IMR-90 (cell line): ENCODE data around the gene SPHK1. TPM values are rescaled to one million over a fixed set of nuclear protein-coding genes. Genes with fewer than 3 reads are reported as not detected.

ENCODE experiments used
- ATAC-seq: fragments of 200-7000 bp; cut with Tn5 transposase; 2 replicates; pipeline ENCODE4 v1.9.1; 2020; ENCODE audit warnings: low read depth, mild to moderate bottlenecking, moderate library complexity
- BruUV-seq: library from RNA; stranded (reverse); fragments of 400-500 nt; replicated peaks from 2 replicates; lab custom pipeline; 2021; lab: Mats Ljungman, UMichigan
- CTCF ChIA-PET: fragments of 300-600 bp; formaldehyde crosslinking; extraction: SDS; loops from one replicate; lab custom pipeline; 2021; ENCODE audit warnings: antibody characterized with exemption; lab: Yijun Ruan, JAX
- POLR2A ChIA-PET: fragments of 300-600 bp; sonication (Branson Sonifier 250); formaldehyde crosslinking; loops from one replicate; lab custom pipeline; 2022; ENCODE audit warnings: antibody characterized with exemption; ENCODE audit not compliant: unreplicated experiment; lab: Charles Lee
- DNase-seq: peaks from one replicate; pipeline ENCODE4 v3.0.0; 2013
- H2AFZ ChIP-seq: replicated peaks from 2 replicates; pipeline ENCODE3; 2013; ENCODE audit warnings: low read length, mild to moderate bottlenecking; ENCODE audit not compliant: poor library complexity
- H2AK5ac ChIP-seq: 2 replicates; pipeline ENCODE4 v1.6.1; 2013; ENCODE audit warnings: low read depth, low read length, inconsistent platforms
- H2AK9ac ChIP-seq: replicated peaks from 2 replicates; pipeline ENCODE3; 2013; ENCODE audit warnings: mild to moderate bottlenecking, low read depth, low read length, moderate library complexity; ENCODE audit not compliant: poor library complexity
- H2BK120ac ChIP-seq: 2 replicates; pipeline ENCODE4 v1.6.1; 2013; ENCODE audit warnings: low read depth, low read length, inconsistent platforms
- H2BK15ac ChIP-seq: 3 replicates; pipeline ENCODE4 v1.6.1; 2013; ENCODE audit warnings: low read depth, low read length, inconsistent platforms
- H2BK20ac ChIP-seq: 2 replicates; pipeline ENCODE4 v1.6.1; 2013; ENCODE audit warnings: low read depth, mild to moderate bottlenecking, inconsistent platforms, low read length, moderate library complexity
- H2BK5ac ChIP-seq: 2 replicates; pipeline ENCODE4 v1.6.1; 2013; ENCODE audit warnings: mild to moderate bottlenecking, low read depth, low read length, inconsistent platforms; ENCODE audit not compliant: poor library complexity, severe bottlenecking
- H3K14ac ChIP-seq: replicated peaks from 2 replicates; pipeline ENCODE4 v1.6.1; 2013; ENCODE audit warnings: low read depth, low read length, inconsistent platforms
- H3K18ac ChIP-seq: 2 replicates; pipeline ENCODE4 v1.6.1; 2013; ENCODE audit warnings: low read depth, low read length, control low read depth
- H3K23ac ChIP-seq: 2 replicates; pipeline ENCODE4 v1.6.1; 2013; ENCODE audit warnings: low read depth, low read length, inconsistent platforms
- H3K27ac ChIP-seq: 2 replicates; pipeline ENCODE4 v1.5.1; 2013; ENCODE audit warnings: mild to moderate bottlenecking, control low read depth, low read length; ENCODE audit not compliant: insufficient read depth
- H3K27me3 ChIP-seq: 2 replicates; pipeline ENCODE4 v1.6.1; 2013; ENCODE audit warnings: low read length; ENCODE audit not compliant: control insufficient read depth, insufficient read depth
- H3K36me3 ChIP-seq: 2 replicates; pipeline ENCODE4 v1.6.1; 2013; ENCODE audit warnings: low read length, mixed read lengths; ENCODE audit not compliant: control insufficient read depth, insufficient read depth
- H3K4ac ChIP-seq: 2 replicates; pipeline ENCODE4 v1.6.1; 2013; ENCODE audit warnings: low read depth, low read length, inconsistent platforms
- H3K4me1 ChIP-seq: 2 replicates; pipeline ENCODE4 v1.6.1; 2013; ENCODE audit warnings: low read length, mixed read lengths; ENCODE audit not compliant: control insufficient read depth, insufficient read depth
- H3K4me2 ChIP-seq: 2 replicates; pipeline ENCODE4 v1.6.1; 2013; ENCODE audit warnings: low read depth, mild to moderate bottlenecking, control low read depth, low read length, moderate library complexity
- H3K4me3 ChIP-seq: 2 replicates; pipeline ENCODE4 v1.5.1; 2013; ENCODE audit warnings: low read depth, mild to moderate bottlenecking, control low read depth, low read length, moderate library complexity; ENCODE audit not compliant: insufficient read depth
- H3K56ac ChIP-seq: 2 replicates; pipeline ENCODE4 v1.6.1; 2013; ENCODE audit warnings: low read length, inconsistent platforms; ENCODE audit not compliant: insufficient read depth; ENCODE audit errors: extremely low read depth
- H3K79me1 ChIP-seq, 2 experiments: 2 replicates each; pipeline ENCODE4 v1.6.1; 2013; ENCODE audit warnings: low read length in 2 of 2, inconsistent platforms in 1 of 2, low read depth in 1 of 2
- H3K9ac ChIP-seq: 2 replicates; pipeline ENCODE4 v1.6.1; 2013; ENCODE audit warnings: low read depth, low read length, control low read depth
- H3K9me1 ChIP-seq: 2 replicates; pipeline ENCODE4 v1.6.1; 2013; ENCODE audit warnings: low read length, inconsistent platforms; ENCODE audit not compliant: insufficient read depth
- H3K9me3 ChIP-seq: 2 replicates; pipeline ENCODE4 v1.6.1; 2013; ENCODE audit warnings: low read length; ENCODE audit not compliant: control insufficient read depth, insufficient read depth
- H4K20me1 ChIP-seq: 2 replicates; pipeline ENCODE4 v1.6.1; 2013; ENCODE audit warnings: low read length, inconsistent platforms; ENCODE audit not compliant: insufficient read depth
- H4K5ac ChIP-seq: 2 replicates; pipeline ENCODE4 v1.6.1; 2013; ENCODE audit warnings: mild to moderate bottlenecking, low read depth, low read length, control low read depth
- H4K8ac ChIP-seq, 2 experiments: 2 replicates each; pipeline ENCODE4 v1.6.1; 2013; ENCODE audit warnings: low read depth in 2 of 2, low read length in 2 of 2, control low read depth in 1 of 2, inconsistent platforms in 1 of 2
- H4K91ac ChIP-seq: 2 replicates; pipeline ENCODE4 v1.6.1; 2013; ENCODE audit warnings: low read depth, low read length, inconsistent platforms; ENCODE audit not compliant: insufficient read depth
- BHLHE40 ChIP-seq: fragments of 150-350 bp; IDR thresholded peaks from 2 replicates; pipeline ENCODE4 v1.6.1; 2016; ENCODE audit warnings: mild to moderate bottlenecking, low read depth, low read length
- CEBPB ChIP-seq: IDR thresholded peaks from 2 replicates; pipeline ENCODE4 v1.6.1; 2012; ENCODE audit warnings: low read depth, low read length, improper control_type of control experiment
- CTCF ChIP-seq: conservative IDR thresholded peaks from 2 replicates; pipeline ENCODE4 v1.5.1; 2012; ENCODE audit warnings: mild to moderate bottlenecking, low read depth, low read length, improper control_type of control experiment
- FOS ChIP-seq: fragments of 150-350 bp; IDR thresholded peaks from 2 replicates; pipeline ENCODE4 v1.6.1; 2016; ENCODE audit warnings: low read depth, low read length
- MAFK ChIP-seq: IDR thresholded peaks from 2 replicates; pipeline ENCODE4 v1.6.1; 2012; ENCODE audit warnings: low read depth, low read length, improper control_type of control experiment
- MAZ ChIP-seq: IDR thresholded peaks from 2 replicates; pipeline ENCODE4 v1.6.1; 2012; ENCODE audit warnings: low read depth, mild to moderate bottlenecking, low read length, improper control_type of control experiment, moderate library complexity, borderline replicate concordance
- MXI1 ChIP-seq: IDR thresholded peaks from 2 replicates; pipeline ENCODE4 v1.6.1; 2012; ENCODE audit warnings: low read depth, mild to moderate bottlenecking, low read length, moderate library complexity, borderline replicate concordance
- NFE2L2 ChIP-seq: fragments of 150-350 bp; IDR thresholded peaks from 2 replicates; pipeline ENCODE4 v1.6.1; 2016; ENCODE audit warnings: low read depth, mild to moderate bottlenecking, low read length
- POLR2A ChIP-seq: IDR thresholded peaks from 2 replicates; pipeline ENCODE4 v1.6.1; 2012; ENCODE audit warnings: mild to moderate bottlenecking, low read depth, low read length
- RAD21 ChIP-seq: IDR thresholded peaks from 2 replicates; pipeline ENCODE4 v1.6.1; 2012; ENCODE audit warnings: low read length, improper control_type of control experiment
- RCOR1 ChIP-seq: IDR thresholded peaks from 2 replicates; pipeline ENCODE4 v1.6.1; 2012; ENCODE audit warnings: mild to moderate bottlenecking, low read length, improper control_type of control experiment; ENCODE audit not compliant: insufficient replicate concordance
- RFX5 ChIP-seq: IDR thresholded peaks from 2 replicates; pipeline ENCODE4 v1.8.0; 2012; ENCODE audit warnings: low read depth, mild to moderate bottlenecking, low read length, moderate library complexity
- WGBS, 2 experiments: methylation state at CpG; one replicate each; pipeline versions ENCODE4 v1.1.5 to v1.1.7; 2013; ENCODE audit warnings: missing lambda C conversion rate in 2 of 2; ENCODE audit not compliant: insufficient read length in 1 of 2; ENCODE audit errors: extremely low coverage in 2 of 2; 5-methylcytosine and 5-hydroxymethylcytosine counted together
- dilution Hi-C: fragments of 300-500 bp; cut with HindIII; formaldehyde crosslinking; loops from one replicate; pipeline ENCODE4 v1.14.3; 2018; ENCODE audit warnings: low sequenced_read_pairs; ENCODE audit not compliant: unreplicated experiment
- in situ Hi-C: fragments of 300-500 bp; cut with MboI; formaldehyde crosslinking; loops from 3 replicates; pipeline ENCODE4 v1.14.3; 2019; ENCODE audit warnings: low sequenced_read_pairs, inconsistent platforms, mixed read lengths
- intact Hi-C: fragments of 100-400 bp; cut with micrococcal nuclease; formaldehyde crosslinking; loops from 2 replicates; pipeline ENCODE4 v1.10.0; 2022
- polyA plus RNA-seq, 3 experiments: library from polyadenylated mRNA; depleted of rRNA; stranded (reverse); fragments of >200 nt; gene quantifications; 2 replicates each; pipeline ENCODE4 v1.2.3, GENCODE V29; 2012; ENCODE audit warnings: low replicate concordance in 1 of 3
- total RNA-seq: library from RNA; depleted of rRNA; stranded (reverse); fragments of >200 nt; gene quantifications from 2 replicates; pipeline ENCODE4 v1.2.3, GENCODE V29; 2012

SPHK1 gene
- total and polyA plus RNA-seq, 2 of the 4 experiments (the other 2 are of a cell fraction) = 44.4 to 82.7 TPM

GRCh38 chr17:76363107-76363842 is 21.1 kb upstream of the SPHK1 start:
- no peak overlapping the region for H4K8ac ChIP-seq
- CTCF ChIA-PET = interaction anchor here (0.7 kb wide), 1 partner anchor 68 kb away, joined by 4 read pairs; no protein-coding TSS in a partner anchor
- in situ Hi-C loops = no loop called here
- H2AK5ac ChIP-seq = no peak overlapping the region
- no peak overlapping the region for H4K91ac ChIP-seq
- H2AFZ ChIP-seq = no peak overlapping the region
- intact Hi-C loops = no loop called here
- POLR2A ChIA-PET = no interaction called here
- H3K4me1 ChIP-seq = peaks cover 6% of the 10 kb centered on the region
- no peaks in the 10 kb centered on the region for H3K9me3 ChIP-seq
- H3K4me2 ChIP-seq = no peak overlapping the region
- no peak overlapping the region for H2BK15ac ChIP-seq
- H4K20me1 ChIP-seq = no peaks in the 10 kb centered on the region
- no peaks in the 10 kb centered on the region for H3K27me3 ChIP-seq
- DNase-seq (no peak), ATAC-seq (no peak)
- no peak overlapping the region for H2BK120ac ChIP-seq
- no peak overlapping the region for H3K56ac ChIP-seq
- no peak overlapping the region for H3K27ac ChIP-seq
- H3K4ac ChIP-seq = no peak overlapping the region
- H3K18ac ChIP-seq = no peak overlapping the region
- H3K14ac ChIP-seq = peak overlapping the region; percentile 40; the same call in 1 of the 2 replicates
- dilution Hi-C loops = no loop called here
- no peak overlapping the region for H3K4me3 ChIP-seq
- BruUV-seq = no TSS peak
- TF ChIP-seq MXI1 = no peak
- TF ChIP-seq BHLHE40 = no peak
- TF ChIP-seq MAZ = no peak
- no peak for TF ChIP-seq CTCF
- TF ChIP-seq FOS = no peak
- TF ChIP-seq RCOR1 = no peak
- no peak for TF ChIP-seq RFX5
- TF ChIP-seq RAD21 = no peak
- no peak for TF ChIP-seq CEBPB
- no peak for TF ChIP-seq POLR2A
- no peak for TF ChIP-seq NFE2L2
- no peak for TF ChIP-seq MAFK
- H2BK20ac ChIP-seq = no peak overlapping the region
- H3K9me1 ChIP-seq = no peaks in the 10 kb centered on the region
- 0 out of 4 replicates have a peak, but pooled peaks cover 0 to 1% of the 10 kb centered on the region in 2 experiments for H3K79me1 ChIP-seq
- no peak overlapping the region for H3K9ac ChIP-seq
- no peak overlapping the region for H2AK9ac ChIP-seq
- no peak overlapping the region for H3K23ac ChIP-seq
- H2BK5ac ChIP-seq = no peak overlapping the region
- H4K5ac ChIP-seq = no peak overlapping the region
- no peaks in the 10 kb centered on the region for H3K36me3 ChIP-seq
- WGBS, 2 experiments = 83% methylated on average over 2 of the region's 11 CpGs; no CpG with 5 or more reads in 1 of the 2 experiments
